Measurements from ENCODE around the gene SYNE2. TPM values are rescaled to one million over a fixed set of nuclear protein-coding genes. Genes with fewer than 3 reads are reported as not detected.
A peak's percentile ranks its signal among the peaks of the same experiment; 100 is the strongest.

The SYNE2 gene
- total and polyA plus RNA-seq, 9 donors = 29.1 to 66.9 (median 50.0) TPM

DNA sequence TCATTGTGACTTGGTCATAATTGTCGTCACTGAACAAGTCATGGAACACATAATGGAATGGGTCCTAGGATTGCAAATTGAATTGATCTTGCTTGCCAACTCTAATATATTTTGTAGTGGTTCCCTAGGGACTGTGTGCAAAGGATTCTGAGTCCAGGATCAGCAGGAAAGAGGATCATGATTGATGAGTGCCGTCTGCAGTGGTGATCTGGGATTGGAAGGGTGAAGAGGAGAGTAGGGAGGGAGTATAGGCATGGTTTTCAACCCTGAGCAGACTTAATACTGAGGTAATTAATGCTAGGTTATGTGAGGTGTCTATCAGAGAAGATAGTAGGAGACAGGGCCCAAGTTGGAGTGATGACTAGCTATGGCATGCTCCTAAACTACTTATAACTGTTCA lies 272.5 kb downstream of the SYNE2 start:
- Histone ChIP-seq H3K4me3 (ENCODE audit: low read length) (no peak overlapping the region), H3K9me3 (replicated peaks; ENCODE audit: control insufficient read depth, low read depth, low read length) (no peaks in the 10 kb centered on the region), H3K4me1 (ENCODE audit: control insufficient read depth, insufficient read depth, low read length) (no peaks in the 10 kb centered on the region), H3K36me3 (ENCODE audit: control insufficient read depth, insufficient read depth, low read length) (peaks cover 49% of the 10 kb centered on the region), H3K27me3 (ENCODE audit: control insufficient read depth, insufficient read depth, low read length) (no peaks in the 10 kb centered on the region), H3K27ac (ENCODE audit: low read length) (no peak overlapping the region)
- no peak for DNase-seq
- 86% methylated on average over 2 of the region's 2 CpGs for WGBS (ENCODE audit: insufficient coverage)

DNA sequence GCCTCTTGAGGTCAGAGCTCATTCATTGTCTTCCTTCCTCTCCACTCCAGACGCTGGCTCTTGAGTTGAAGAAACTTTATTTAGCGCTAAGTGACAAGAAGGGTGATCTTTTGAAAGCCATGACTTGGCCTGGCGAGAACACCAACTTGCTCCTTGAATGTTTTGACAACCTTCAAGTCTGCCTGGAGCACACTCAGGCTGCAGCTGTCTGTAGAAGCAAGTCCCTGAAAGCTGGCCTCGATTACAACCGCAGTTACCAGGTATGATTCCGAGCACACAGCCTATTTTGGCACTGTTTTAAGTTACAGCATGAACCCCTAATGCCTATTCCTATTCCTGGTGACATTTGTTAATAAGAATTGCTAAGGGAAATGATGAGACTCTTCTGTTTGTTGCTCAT lies 273.7 kb downstream of the SYNE2 start:
- Histone ChIP-seq H3K9me3 (replicated peaks; ENCODE audit: control insufficient read depth, low read depth, low read length) (no peaks in the 10 kb centered on the region), H3K27ac (ENCODE audit: low read length) (no peak overlapping the region), H3K4me1 (ENCODE audit: control insufficient read depth, insufficient read depth, low read length) (no peaks in the 10 kb centered on the region), H3K4me3 (ENCODE audit: low read length) (no peak overlapping the region), H3K27me3 (ENCODE audit: control insufficient read depth, insufficient read depth, low read length) (no peaks in the 10 kb centered on the region), H3K36me3 (ENCODE audit: control insufficient read depth, insufficient read depth, low read length) (peaks cover 44% of the 10 kb centered on the region)
- 92% methylated on average over 4 of the region's 6 CpGs for WGBS (ENCODE audit: insufficient coverage)
- no peak for DNase-seq

DNA sequence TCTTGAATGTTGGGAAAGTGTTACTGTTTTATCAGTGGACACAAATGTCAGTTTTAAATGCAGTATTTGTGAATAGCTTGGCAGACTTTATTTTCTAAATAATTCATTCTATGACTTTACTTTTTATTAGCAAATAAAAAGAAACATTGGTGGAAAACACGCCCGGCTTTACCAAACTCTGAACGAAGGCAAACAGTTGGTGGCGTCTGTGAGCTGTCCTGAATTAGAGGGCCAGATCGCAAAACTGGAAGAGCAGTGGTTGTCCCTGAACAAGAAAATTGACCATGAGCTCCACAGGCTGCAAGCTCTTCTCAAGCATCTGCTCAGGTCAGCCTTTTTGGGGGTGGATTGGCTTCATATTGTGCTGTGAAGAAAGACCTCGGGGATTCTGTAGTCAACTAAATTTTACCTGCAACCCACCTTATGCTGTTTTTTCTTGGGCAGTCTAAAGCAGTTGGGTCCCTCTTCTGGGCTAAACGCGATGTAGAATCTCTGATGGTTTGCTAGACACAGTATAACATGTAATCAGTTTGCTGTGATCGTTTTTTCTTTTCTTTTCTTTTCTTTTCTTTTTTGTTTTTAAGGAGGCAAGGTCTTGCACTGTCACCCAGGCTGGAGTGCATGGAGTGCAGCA lies 285.0 kb downstream of the SYNE2 start:
- H3K27ac ChIP-seq (ENCODE audit: low read length) = no peak overlapping the region
- no peak for DNase-seq
- 90% methylated on average over 7 of the region's 9 CpGs for WGBS (ENCODE audit: insufficient coverage)
- no peaks in the 10 kb centered on the region for H3K27me3 ChIP-seq (ENCODE audit: control insufficient read depth, insufficient read depth, low read length)
- H3K36me3 ChIP-seq (ENCODE audit: control insufficient read depth, insufficient read depth, low read length) = peaks cover 32% of the 10 kb centered on the region
- H3K9me3 ChIP-seq (replicated peaks; ENCODE audit: control insufficient read depth, low read depth, low read length) = no peaks in the 10 kb centered on the region
- H3K4me3 ChIP-seq (ENCODE audit: low read length) = no peak overlapping the region
- no peaks in the 10 kb centered on the region for H3K4me1 ChIP-seq (ENCODE audit: control insufficient read depth, insufficient read depth, low read length)

GRCh38 chr14:64147126-64147790 lies 294.5 kb downstream of the SYNE2 start:
- Histone ChIP-seq H3K36me3 (ENCODE audit: control insufficient read depth, insufficient read depth, low read length) (peaks cover 17% of the 10 kb centered on the region), H3K27me3 (ENCODE audit: control insufficient read depth, insufficient read depth, low read length) (no peaks in the 10 kb centered on the region), H3K4me3 (ENCODE audit: low read length) (no peak overlapping the region), H3K9me3 (replicated peaks; ENCODE audit: control insufficient read depth, low read depth, low read length) (no peaks in the 10 kb centered on the region), H3K4me1 (ENCODE audit: control insufficient read depth, insufficient read depth, low read length) (peaks cover 6% of the 10 kb centered on the region), H3K27ac (ENCODE audit: low read length) (no peak overlapping the region)
- DNase-seq = peak; percentile 79
- WGBS (ENCODE audit: insufficient coverage) = 57% methylated on average over 5 of the region's 7 CpGs

- Histone ChIP-seq H3K27me3 (ENCODE audit: control insufficient read depth, insufficient read depth, low read length) (no peaks in the 10 kb centered on the region), H3K27ac (ENCODE audit: low read length) (no peak overlapping the region), H3K9me3 (replicated peaks; ENCODE audit: control insufficient read depth, low read depth, low read length) (no peaks in the 10 kb centered on the region), H3K36me3 (ENCODE audit: control insufficient read depth, insufficient read depth, low read length) (peaks cover 9% of the 10 kb centered on the region), H3K4me1 (ENCODE audit: control insufficient read depth, insufficient read depth, low read length) (peaks cover 6% of the 10 kb centered on the region), H3K4me3 (ENCODE audit: low read length) (no peak overlapping the region)
- no CpG with 5 or more reads among the region's 8 CpGs for WGBS (ENCODE audit: insufficient coverage)
- no peak for DNase-seq
These were observed 297.1 kb downstream of the SYNE2 start for GRCh38 chr14:64149921-64150320.

DNA sequence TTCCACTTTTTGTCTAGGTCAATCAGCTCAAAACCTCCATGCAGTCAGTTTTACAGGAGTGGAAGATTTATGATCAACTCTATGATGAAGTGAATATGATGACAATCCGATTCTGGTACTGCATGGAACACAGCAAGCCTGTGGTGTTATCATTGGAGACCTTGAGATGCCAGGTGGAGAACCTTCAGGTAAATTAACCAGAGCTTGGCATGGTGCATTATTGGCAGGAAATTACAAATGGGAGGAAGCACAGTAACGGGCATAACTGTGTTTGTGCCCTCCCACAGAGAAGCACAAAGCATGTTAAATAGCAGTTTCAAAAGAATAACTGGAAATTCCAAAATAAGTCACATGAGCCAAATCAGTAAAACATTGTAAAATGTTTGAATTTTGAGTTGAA lies 305.8 kb downstream of the SYNE2 start:
- no peaks in the 10 kb centered on the region for H3K27me3 ChIP-seq (ENCODE audit: control insufficient read depth, insufficient read depth, low read length)
- no peak overlapping the region for H3K4me3 ChIP-seq (ENCODE audit: low read length)
- no peak for DNase-seq
- 71% methylated on average over 2 of the region's 2 CpGs for WGBS (ENCODE audit: insufficient coverage)
- peaks cover 18% of the 10 kb centered on the region for H3K36me3 ChIP-seq (ENCODE audit: control insufficient read depth, insufficient read depth, low read length)
- H3K9me3 ChIP-seq (replicated peaks; ENCODE audit: control insufficient read depth, low read depth, low read length) = no peaks in the 10 kb centered on the region
- no peaks in the 10 kb centered on the region for H3K4me1 ChIP-seq (ENCODE audit: control insufficient read depth, insufficient read depth, low read length)
- H3K27ac ChIP-seq (ENCODE audit: low read length) = no peak overlapping the region

DNA sequence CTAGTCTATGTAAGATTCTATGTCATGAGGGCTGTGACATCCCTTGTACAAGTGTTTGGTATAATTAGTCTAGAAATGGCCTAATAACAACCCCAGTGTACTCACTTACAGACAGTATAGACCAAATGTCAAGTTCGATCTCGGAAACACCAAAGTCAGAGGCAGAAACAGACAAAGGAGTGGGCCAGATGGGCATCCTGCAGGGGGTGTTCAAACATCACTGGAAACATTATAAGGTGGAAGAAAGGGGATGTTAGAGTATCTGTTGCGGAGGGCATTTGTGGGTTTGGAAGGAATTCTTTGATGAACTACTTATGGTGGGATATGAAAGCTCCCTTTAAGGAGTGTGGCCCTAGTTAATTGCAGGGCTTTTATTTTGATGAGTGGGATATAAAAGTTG lies 306.8 kb downstream of the SYNE2 start:
- WGBS (ENCODE audit: insufficient coverage) = 100% methylated on average over 3 of the region's 3 CpGs
- DNase-seq = no peak
- H3K27me3 ChIP-seq (ENCODE audit: control insufficient read depth, insufficient read depth, low read length) = no peaks in the 10 kb centered on the region
- H3K4me3 ChIP-seq (ENCODE audit: low read length) = no peak overlapping the region
- no peaks in the 10 kb centered on the region for H3K9me3 ChIP-seq (replicated peaks; ENCODE audit: control insufficient read depth, low read depth, low read length)
- peaks cover 22% of the 10 kb centered on the region for H3K36me3 ChIP-seq (ENCODE audit: control insufficient read depth, insufficient read depth, low read length)
- no peaks in the 10 kb centered on the region for H3K4me1 ChIP-seq (ENCODE audit: control insufficient read depth, insufficient read depth, low read length)
- H3K27ac ChIP-seq (ENCODE audit: low read length) = no peak overlapping the region

DNA sequence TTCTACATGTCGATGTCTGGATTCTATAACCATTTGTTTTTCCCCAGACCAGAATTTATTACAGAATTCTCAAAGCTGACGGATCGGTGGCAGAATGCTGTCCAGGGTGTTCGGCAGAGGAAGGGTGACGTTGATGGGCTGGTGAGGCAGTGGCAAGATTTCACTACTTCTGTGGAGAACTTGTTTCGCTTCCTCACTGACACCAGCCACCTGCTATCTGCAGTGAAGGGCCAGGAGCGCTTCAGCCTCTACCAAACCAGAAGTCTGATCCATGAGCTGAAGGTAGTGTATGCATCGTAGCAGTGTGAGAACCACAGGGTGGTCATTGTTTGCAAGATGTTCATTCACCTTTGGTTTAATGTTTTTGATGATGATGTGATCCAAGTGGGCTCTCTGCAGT lies 317.4 kb downstream of the SYNE2 start:
- Histone ChIP-seq H3K4me1 (ENCODE audit: control insufficient read depth, insufficient read depth, low read length) (no peaks in the 10 kb centered on the region), H3K4me3 (ENCODE audit: low read length) (no peak overlapping the region), H3K27ac (ENCODE audit: low read length) (no peak overlapping the region), H3K9me3 (replicated peaks; ENCODE audit: control insufficient read depth, low read depth, low read length) (no peaks in the 10 kb centered on the region), H3K36me3 (ENCODE audit: control insufficient read depth, insufficient read depth, low read length) (peaks cover 37% of the 10 kb centered on the region), H3K27me3 (ENCODE audit: control insufficient read depth, insufficient read depth, low read length) (no peaks in the 10 kb centered on the region)
- no peak for DNase-seq
- 100% methylated on average over 1 of the region's 8 CpGs for WGBS (ENCODE audit: insufficient coverage)

DNA sequence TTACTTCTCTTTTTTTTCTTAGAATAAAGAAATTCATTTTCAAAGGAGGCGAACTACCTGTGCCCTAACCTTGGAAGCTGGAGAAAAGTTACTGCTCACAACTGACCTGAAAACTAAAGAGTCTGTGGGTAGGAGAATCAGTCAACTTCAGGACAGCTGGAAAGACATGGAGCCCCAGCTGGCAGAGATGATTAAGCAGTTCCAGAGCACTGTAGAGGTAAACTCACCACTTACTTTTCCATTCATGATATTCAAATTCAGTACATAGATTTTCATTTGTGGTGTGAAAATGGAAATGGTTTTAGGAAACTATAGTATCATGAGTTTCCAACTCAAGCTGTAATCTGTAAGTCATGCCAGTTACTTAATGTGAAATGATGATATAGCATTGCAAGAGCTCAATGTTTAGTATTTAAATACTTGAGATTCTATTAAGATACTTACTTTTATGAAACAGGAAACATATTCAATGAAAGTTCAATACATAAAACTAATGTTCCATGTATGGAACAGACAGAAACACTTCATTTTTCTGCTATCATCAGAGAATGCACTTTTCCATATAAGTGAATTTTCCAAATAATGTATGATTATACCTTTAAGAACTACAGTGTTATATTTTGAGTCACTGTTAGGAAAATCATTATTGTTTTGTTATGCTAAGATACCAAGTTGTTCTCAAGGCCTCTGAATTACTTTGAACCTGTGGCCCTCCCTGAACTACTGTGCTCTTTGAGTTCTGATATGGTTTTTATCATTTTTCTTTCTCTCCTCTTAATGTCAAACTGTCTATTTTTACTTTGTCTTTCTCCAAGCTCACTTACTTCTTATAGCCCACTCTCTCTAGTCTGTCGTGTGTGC lies 322.3 kb downstream of the SYNE2 start:
- H3K4me3 ChIP-seq (ENCODE audit: low read length) = no peak overlapping the region
- DNase-seq = no peak
- no CpG with 5 or more reads among the region's 2 CpGs for WGBS (ENCODE audit: insufficient coverage)
- no peaks in the 10 kb centered on the region for H3K9me3 ChIP-seq (replicated peaks; ENCODE audit: control insufficient read depth, low read depth, low read length)
- no peaks in the 10 kb centered on the region for H3K4me1 ChIP-seq (ENCODE audit: control insufficient read depth, insufficient read depth, low read length)
- H3K27ac ChIP-seq (ENCODE audit: low read length) = no peak overlapping the region
- H3K27me3 ChIP-seq (ENCODE audit: control insufficient read depth, insufficient read depth, low read length) = no peaks in the 10 kb centered on the region
- H3K36me3 ChIP-seq (ENCODE audit: control insufficient read depth, insufficient read depth, low read length) = peaks cover 23% of the 10 kb centered on the region

DNA sequence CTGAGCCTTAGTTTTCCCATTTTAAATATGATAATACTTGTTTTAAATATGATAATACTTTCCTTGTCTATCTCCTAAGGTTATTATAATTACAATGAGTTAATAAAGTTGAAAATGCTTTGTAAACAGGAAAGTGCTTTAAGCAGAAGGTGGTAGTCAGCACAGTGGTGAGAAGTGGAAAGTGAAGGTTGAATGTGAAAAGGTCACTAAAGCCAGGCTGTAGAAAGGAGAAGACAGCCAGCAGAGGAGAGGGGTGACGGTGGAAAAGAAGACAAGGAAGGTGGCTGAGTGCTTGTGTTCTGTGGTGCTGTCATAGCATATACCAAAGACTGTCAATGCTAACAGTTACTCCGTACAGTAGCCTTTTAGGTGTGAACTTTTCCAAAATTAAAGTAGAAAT lies 323.5 kb downstream of the SYNE2 start:
- Histone ChIP-seq H3K9me3 (replicated peaks; ENCODE audit: control insufficient read depth, low read depth, low read length) (no peaks in the 10 kb centered on the region), H3K4me3 (ENCODE audit: low read length) (no peak overlapping the region), H3K4me1 (ENCODE audit: control insufficient read depth, insufficient read depth, low read length) (no peaks in the 10 kb centered on the region), H3K27me3 (ENCODE audit: control insufficient read depth, insufficient read depth, low read length) (no peaks in the 10 kb centered on the region), H3K36me3 (ENCODE audit: control insufficient read depth, insufficient read depth, low read length) (peaks cover 17% of the 10 kb centered on the region), H3K27ac (ENCODE audit: low read length) (no peak overlapping the region)
- DNase-seq = no peak
- WGBS (ENCODE audit: insufficient coverage) = 89% methylated on average over 1 of the region's 2 CpGs

Data from muscle of leg (tissue), 11 donors.